Stimulated activated CD4-positive, alpha-beta T cell treated with anti-CD3 and anti-CD28 coated beads, Interleukin-1b, Interleukin-23, amount 100 ng/mL, for 24 hours (primary cell): ENCODE data around the gene TPBGL.
A peak's percentile ranks its signal among the peaks of the same experiment; 100 is the strongest.

ENCODE experiments used
- DNase-seq, 4 experiments: peaks; one replicate each; pipeline ENCODE4 v3.0.0-alpha.2; 2020; ENCODE audit warnings: low read depth in 4 of 4, low spot score in 1 of 4

The TPBGL gene

GRCh38 chr11:75240311-75241035, at the start of gene TPBGL:
TSS of gene TPBGL (plus strand) at chr11:75240774. CDS start at chr11:75241050, 276 bp downstream.
- no peak for DNase-seq

- DNase-seq: no peak
Observed at GRCh38 chr11:75191330-75191717, 49.2 kb upstream of the TPBGL start.

- DNase-seq: no peak
Observed at GRCh38 chr11:75193271-75193670, 47.3 kb upstream of the TPBGL start.

GRCh38 chr11:75193711-75194110, 46.9 kb upstream of the TPBGL start:
- DNase-seq: no peak

GRCh38 chr11:75194147-75194546, 46.4 kb upstream of the TPBGL start:
- DNase-seq: no peak

- no peak for DNase-seq
Observed at GRCh38 chr11:75195167-75195962, 45.2 kb upstream of the TPBGL start.

- DNase-seq: no peak
Observed at GRCh38 chr11:75196426-75196825, 44.1 kb upstream of the TPBGL start.

- no peak for DNase-seq
Observed at GRCh38 chr11:75197512-75198277, 42.9 kb upstream of the TPBGL start.

GRCh38 chr11:75198278-75198973, 42.1 kb upstream of the TPBGL start:
- DNase-seq: no peak

- DNase-seq: no peak
Observed at GRCh38 chr11:75199412-75199955, 41.1 kb upstream of the TPBGL start.

GRCh38 chr11:75200051-75200450, 40.5 kb upstream of the TPBGL start:
- no peak for DNase-seq

GRCh38 chr11:75200531-75200930, 40.0 kb upstream of the TPBGL start:
- DNase-seq: no peak

- no peak for DNase-seq
Observed at GRCh38 chr11:75201771-75202170, 38.8 kb upstream of the TPBGL start.

GRCh38 chr11:75202195-75202594, 38.4 kb upstream of the TPBGL start:
- DNase-seq: no peak

GRCh38 chr11:75203138-75203537, 37.4 kb upstream of the TPBGL start:
- DNase-seq: no peak

GRCh38 chr11:75203641-75204011, 36.9 kb upstream of the TPBGL start:
- no peak for DNase-seq

- no peak for DNase-seq
Observed at GRCh38 chr11:75204012-75204674, 36.4 kb upstream of the TPBGL start.

GRCh38 chr11:75204685-75205563, 35.6 kb upstream of the TPBGL start:
- peak; percentile 72 to 78 (median 76) for DNase-seq

- DNase-seq: no peak
Observed at GRCh38 chr11:75205564-75206020, 35.0 kb upstream of the TPBGL start.
